ENCODE data around the gene CAMK1G. TPM values are rescaled to one million over a fixed set of nuclear protein-coding genes. Genes with fewer than 3 reads are reported as not detected.

Gene CAMK1G
- total RNA-seq, 2 experiments from 2014 or later: not detected

DNA sequence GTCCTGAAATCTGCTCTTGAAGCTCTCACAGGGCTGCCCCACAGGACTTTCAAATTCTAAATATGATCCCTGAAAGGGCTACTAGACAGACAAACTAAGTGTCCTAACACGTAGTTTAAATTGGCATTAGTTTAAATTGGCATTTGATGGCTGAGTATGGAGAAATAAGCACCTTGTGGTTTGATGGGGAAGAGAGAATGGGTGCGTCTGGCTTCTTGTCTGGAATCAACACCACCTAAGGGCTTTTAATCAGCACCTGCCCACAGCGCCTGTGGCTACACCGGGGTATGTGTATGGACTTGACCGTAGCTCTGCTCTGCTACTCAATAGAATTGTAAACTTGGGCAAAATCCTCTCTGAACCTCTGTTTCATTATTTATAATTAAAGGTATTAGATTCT, 74.4 kb downstream of the CAMK1G start:
- TF ChIP-seq, protein P1, sequence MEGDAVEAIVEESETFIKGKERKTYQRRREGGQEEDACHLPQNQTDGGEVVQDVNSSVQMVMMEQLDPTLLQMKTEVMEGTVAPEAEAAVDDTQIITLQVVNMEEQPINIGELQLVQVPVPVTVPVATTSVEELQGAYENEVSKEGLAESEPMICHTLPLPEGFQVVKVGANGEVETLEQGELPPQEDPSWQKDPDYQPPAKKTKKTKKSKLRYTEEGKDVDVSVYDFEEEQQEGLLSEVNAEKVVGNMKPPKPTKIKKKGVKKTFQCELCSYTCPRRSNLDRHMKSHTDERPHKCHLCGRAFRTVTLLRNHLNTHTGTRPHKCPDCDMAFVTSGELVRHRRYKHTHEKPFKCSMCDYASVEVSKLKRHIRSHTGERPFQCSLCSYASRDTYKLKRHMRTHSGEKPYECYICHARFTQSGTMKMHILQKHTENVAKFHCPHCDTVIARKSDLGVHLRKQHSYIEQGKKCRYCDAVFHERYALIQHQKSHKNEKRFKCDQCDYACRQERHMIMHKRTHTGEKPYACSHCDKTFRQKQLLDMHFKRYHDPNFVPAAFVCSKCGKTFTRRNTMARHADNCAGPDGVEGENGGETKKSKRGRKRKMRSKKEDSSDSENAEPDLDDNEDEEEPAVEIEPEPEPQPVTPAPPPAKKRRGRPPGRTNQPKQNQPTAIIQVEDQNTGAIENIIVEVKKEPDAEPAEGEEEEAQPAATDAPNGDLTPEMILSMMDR (IDR thresholded peaks at IDR 0.05): no peak
- intact Hi-C loops (cut with micrococcal nuclease): no loop called here
- ChIA-PET POLR2A (interaction anchor here (1.2 kb wide), 1 partner anchor 13 kb away, joined by 3 read pairs; no protein-coding TSS in a partner anchor), CTCF (interaction anchor here (0.7 to 1.0 kb wide), 4 partner anchors 33 to 91 kb away, joined by 3 to 4 read pairs (median 3); no protein-coding TSS in a partner anchor)
- no peaks in the 10 kb centered on the region for H3K9me3 Mint-ChIP-seq
- DNase-seq (no peak), ATAC-seq (no peak)
- H3K4me3 Mint-ChIP-seq: no peak overlapping the region
- no peak overlapping the region for H3K27ac Mint-ChIP-seq
- H3K27me3 Mint-ChIP-seq: peaks cover 6% of the 10 kb centered on the region
- H3K4me1 Mint-ChIP-seq (ENCODE audit: low read depth): peaks cover 21% of the 10 kb centered on the region
- no peaks in the 10 kb centered on the region for H3K36me3 Mint-ChIP-seq (ENCODE audit: low read depth)

DNA sequence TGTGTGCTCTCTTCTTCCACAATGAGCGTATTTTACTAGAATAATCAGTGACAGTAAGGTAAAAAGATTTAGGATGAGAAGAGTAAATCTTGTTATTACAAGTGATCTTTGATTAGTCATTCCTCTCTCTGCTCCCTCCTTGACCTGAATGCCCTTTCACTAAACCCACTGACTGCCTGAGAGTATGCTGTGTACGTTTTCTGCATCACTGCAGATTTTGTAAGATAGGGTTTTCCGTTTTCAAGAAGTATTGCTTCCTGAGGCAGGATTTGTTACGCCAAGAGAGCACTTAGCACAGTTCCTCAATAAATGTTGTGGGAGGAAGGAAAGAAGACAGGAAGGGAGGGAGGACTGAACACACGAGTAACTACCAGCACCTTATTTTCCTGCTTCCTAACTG, 76.4 kb downstream of the CAMK1G start:
- Mint-ChIP-seq H3K4me3 (no peak overlapping the region), H3K27me3 (peaks cover 6% of the 10 kb centered on the region), H3K27ac (no peak overlapping the region), H3K36me3 (ENCODE audit: low read depth) (no peaks in the 10 kb centered on the region), H3K4me1 (ENCODE audit: low read depth) (peaks cover 13% of the 10 kb centered on the region), H3K9me3 (no peaks in the 10 kb centered on the region)
- intact Hi-C loops (cut with micrococcal nuclease): no loop called here
- TF ChIP-seq, protein P1 (IDR thresholded peaks at IDR 0.05): no peak
- ATAC-seq (peak; percentile 94), DNase-seq (peak; percentile 42)
- ChIA-PET POLR2A (no interaction called here), CTCF (interaction anchor here (1.2 kb wide), 1 partner anchor 33 kb away, joined by 4 read pairs; no protein-coding TSS in a partner anchor)

DNA sequence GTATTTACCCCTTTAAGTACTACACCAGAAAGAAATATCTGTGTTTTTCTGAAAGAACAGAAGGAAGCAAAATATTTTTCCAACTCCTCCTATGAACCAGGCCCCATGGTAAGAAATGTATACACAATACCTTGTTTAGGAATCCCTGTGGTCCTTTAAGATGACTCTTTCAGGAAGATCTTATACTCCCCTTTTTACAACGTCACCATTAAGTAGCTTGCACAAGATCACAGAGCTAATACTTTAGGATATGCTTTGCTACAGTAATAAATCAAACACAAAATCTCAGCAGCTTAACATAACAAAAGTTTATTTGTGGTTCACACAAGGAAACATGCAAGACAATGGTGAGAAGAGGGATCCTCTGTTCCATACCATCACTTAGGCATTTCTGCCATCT, 77.6 kb downstream of the CAMK1G start:
- Mint-ChIP-seq H3K27ac (no peak overlapping the region), H3K4me1 (ENCODE audit: low read depth) (peaks cover 13% of the 10 kb centered on the region), H3K36me3 (ENCODE audit: low read depth) (no peaks in the 10 kb centered on the region), H3K9me3 (no peaks in the 10 kb centered on the region), H3K27me3 (peaks cover 6% of the 10 kb centered on the region), H3K4me3 (no peak overlapping the region)
- CTCF ChIA-PET: interaction anchor here (0.7 to 1.4 kb wide), 4 partner anchors 32 to 95 kb away, joined by 3 to 4 read pairs (median 3); no protein-coding TSS in a partner anchor
- intact Hi-C loops (cut with micrococcal nuclease): no loop called here
- TF ChIP-seq, protein P1 (IDR thresholded peaks at IDR 0.05): no peak
- DNase-seq: no peak
- no peak for ATAC-seq
- POLR2A ChIA-PET: interaction anchor here (1.3 kb wide), 1 partner anchor 12 kb away, joined by 3 read pairs; no protein-coding TSS in a partner anchor

DNA sequence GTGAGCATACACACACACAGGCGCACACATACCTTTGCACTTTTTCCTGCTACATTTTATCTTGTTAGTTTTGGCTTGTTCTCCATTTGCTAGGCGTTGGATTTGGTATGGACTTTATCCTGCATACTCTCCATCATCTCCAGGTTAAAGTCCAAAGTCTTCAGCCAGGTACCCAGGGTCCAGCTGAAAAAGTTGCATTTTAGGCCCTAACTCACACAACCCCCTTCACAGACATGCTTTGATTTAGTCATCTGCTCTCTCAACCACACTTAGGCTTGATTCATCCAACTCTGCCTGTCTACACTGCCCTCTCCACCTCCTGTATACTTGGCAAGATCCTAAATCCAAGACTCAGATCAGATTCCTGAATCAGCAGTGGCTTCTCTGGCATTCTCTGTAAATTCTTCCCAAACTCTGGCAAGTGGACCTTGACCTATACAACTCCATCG, 79.4 kb downstream of the CAMK1G start:
- H3K4me3 Mint-ChIP-seq: no peak overlapping the region
- H3K27me3 Mint-ChIP-seq: peaks cover 6% of the 10 kb centered on the region
- ChIA-PET POLR2A (no interaction called here), CTCF (no interaction called here)
- TF ChIP-seq, protein P1 (IDR thresholded peaks at IDR 0.05): no peak
- H3K27ac Mint-ChIP-seq: no peak overlapping the region
- DNase-seq: no peak
- H3K9me3 Mint-ChIP-seq: no peaks in the 10 kb centered on the region
- H3K4me1 Mint-ChIP-seq (ENCODE audit: low read depth): peaks cover 13% of the 10 kb centered on the region
- no peaks in the 10 kb centered on the region for H3K36me3 Mint-ChIP-seq (ENCODE audit: low read depth)
- intact Hi-C loops (cut with micrococcal nuclease): no loop called here
- no peak for ATAC-seq

Small RNA genes within 50 kb of the gene (microRNA-seq; reads per million reads assigned to microRNA genes)
- gene MIR4260 (ENCODE audit: borderline microRNAs expressed, borderline replicate concordance): not detected

Other genes with a start within 250 kb of the CAMK1G start
- gene LAMB3, start 68.7 kb downstream of the CAMK1G start, total RNA-seq: under 1 TPM; 0.60 to 0.70 TPM
- gene G0S2, start 91.7 kb downstream of the CAMK1G start, total RNA-seq: 1 to 10 TPM; 4.9 to 5.7 TPM
- gene HSD11B1, start 121.1 kb downstream of the CAMK1G start, total RNA-seq: under 1 TPM; 0.47 to 0.59 TPM
- gene TRAF3IP3, start 172.3 kb downstream of the CAMK1G start, total RNA-seq: 100 to 1,000 TPM; 194 TPM
- gene C1orf74, start 200.8 kb downstream of the CAMK1G start, total RNA-seq: 1 to 10 TPM; 2.8 to 3.0 TPM
- 1 to 10 TPM; 1.2 TPM for gene IRF6, start 222.4 kb downstream of the CAMK1G start, total RNA-seq
- 1 to 10 TPM; 8.9 to 9.5 TPM for gene UTP25, start 244.3 kb downstream of the CAMK1G start, total RNA-seq

All from activated CD8-positive, alpha-beta T cell treated with anti-CD3 and anti-CD28 coated beads for 36 hours (primary cell).